Lung (tissue), 12 donors: ENCODE measurements around the gene RAB6A. TPM values are rescaled to one million over a fixed set of nuclear protein-coding genes. Genes with fewer than 3 reads are reported as not detected.
A peak's percentile ranks its signal among the peaks of the same experiment; 100 is the strongest.

Experiments
- ATAC-seq: fragments of 200-7000 bp; cut with Tn5 transposase; one replicate; pipeline ENCODE4 v1.9.1; 2020; ENCODE audit warnings: moderate number of reproducible peaks; ENCODE audit not compliant: insufficient read depth, low FRiP score
- DNase-seq, 3 donors: peaks; one replicate each; pipeline ENCODE4 v3.0.0-alpha.2; 2013 to 2017
- H3K27ac ChIP-seq, 2 donors: one replicate each; pipeline ENCODE4 v1.5.1; 2013; ENCODE audit warnings: mild to moderate bottlenecking in 2 of 2, moderate library complexity in 2 of 2, control low read depth in 1 of 2, inconsistent platforms in 1 of 2, low read depth in 1 of 2, low read length in 1 of 2
- H3K27me3 ChIP-seq, 3 donors: one replicate each; pipeline ENCODE4 v1.5.1; 2013; ENCODE audit warnings: low read length in 2 of 3; ENCODE audit not compliant: control insufficient read depth in 3 of 3, insufficient read depth in 3 of 3
- H3K36me3 ChIP-seq, 4 donors: one replicate each; pipeline ENCODE4 v1.5.1; 2013; ENCODE audit warnings: low read length in 4 of 4, mild to moderate bottlenecking in 1 of 4, moderate library complexity in 1 of 4; ENCODE audit not compliant: control insufficient read depth in 4 of 4, insufficient read depth in 4 of 4
- H3K4me1 ChIP-seq, 5 donors: one replicate each; pipeline ENCODE4 v1.5.1; 2013; ENCODE audit warnings: low read length in 5 of 5, mild to moderate bottlenecking in 2 of 5, moderate library complexity in 1 of 5; ENCODE audit not compliant: control insufficient read depth in 5 of 5, insufficient read depth in 5 of 5
- H3K4me3 ChIP-seq: one replicate; pipeline ENCODE4 v1.5.1; 2013; ENCODE audit warnings: mild to moderate bottlenecking, control low read depth, moderate library complexity
- H3K9ac ChIP-seq, 2 donors: one replicate each; pipeline ENCODE4 v1.5.1; 2013; ENCODE audit warnings: low read length in 2 of 2, control low read depth in 1 of 2; ENCODE audit not compliant: insufficient read depth in 1 of 2
- H3K9me3 ChIP-seq, 4 donors: one replicate each; pipeline ENCODE4 v1.5.1; 2013; ENCODE audit warnings: low read length in 3 of 4, mild to moderate bottlenecking in 1 of 4, moderate library complexity in 1 of 4; ENCODE audit not compliant: control insufficient read depth in 4 of 4, insufficient read depth in 3 of 4
- CTCF ChIP-seq: IDR thresholded peaks from 2 replicates; pipeline ENCODE4 v1.5.1; 2012; ENCODE audit warnings: mild to moderate bottlenecking; ENCODE audit errors: control extremely low read depth, extremely low read depth
- WGBS, 2 donors: extraction: QIAGEN DNeasy Blood & Tissue Kit; methylation state at CpG; one replicate each; pipeline ENCODE4 v1.1.7; 2013; 5-methylcytosine and 5-hydroxymethylcytosine counted together
- polyA plus RNA-seq, 2 donors: library from polyadenylated mRNA; stranded (reverse); fragments of 200-250 nt; gene quantifications; one replicate each; pipeline ENCODE4 v1.2.1, GENCODE V29; 2013
- total RNA-seq, 2 donors: library from RNA; depleted of rRNA in 1 of 2; stranded (reverse); fragments of >200 nt in 1 of 2; gene quantifications; one replicate each; pipeline ENCODE4 v1.2.1, GENCODE V29; 2014 to 2021
- donor health status: control.
- donor health status: control.
- donor health status: Bipolar disorder and iron deficiency.
- donor health status: healthy.
- donor health status: DM: yes; HTN: yes; CAD: no.

RAB6A gene
- total and polyA plus RNA-seq, 4 donors: 45.8 to 159 (median 81.8) TPM

GRCh38 chr11:73647459-73648100 lies 113.3 kb downstream of the RAB6A start:
- H3K9ac ChIP-seq: no peak overlapping the region

GRCh38 chr11:73645972-73646631 lies 114.8 kb downstream of the RAB6A start, which contains the start of gene PLEKHB1:
PLEKHB1 (plus strand) TSS chr11:73646581; CDS start chr11:73646609, 28 bp downstream.
- DNase-seq (no peak), ATAC-seq (no peak)
- H3K9ac ChIP-seq: no peak within 1 kb of the TSS
- H3K27ac ChIP-seq: no peak within 1 kb of the TSS
- H3K36me3 ChIP-seq: no peaks in the 10 kb centered on the region
- H3K4me1 ChIP-seq: peaks cover 0 to 17% (median 0%) of the 10 kb centered on the region in 5 donors
- peaks cover 0 to 18% (median 7%) of the 10 kb centered on the region in 3 donors for H3K27me3 ChIP-seq
- no peak for TF ChIP-seq CTCF
- WGBS, 2 donors: 57 to 70% methylated on average over 24 to 26 of the region's 26 CpGs
- no peak within 1 kb of the TSS for H3K4me3 ChIP-seq
- H3K9me3 ChIP-seq: no peaks in the 10 kb centered on the region

More at GRCh38 chr11:73647459-73648100, 113.3 kb downstream of the RAB6A start:
- WGBS, 2 donors: 14 to 16% methylated on average over 23 of the region's 23 CpGs
- Histone ChIP-seq H3K4me1 (peaks cover 0 to 17% (median 2%) of the 10 kb centered on the region in 5 donors), H3K27me3 (peaks cover 0 to 18% (median 7%) of the 10 kb centered on the region in 3 donors), H3K27ac (peak overlapping the region in 1 of 2 donors; percentile 8), H3K9me3 (no peaks in the 10 kb centered on the region), H3K4me3 (no peak overlapping the region), H3K36me3 (no peaks in the 10 kb centered on the region)
- peak; percentile 69 to 85 (median 82) for DNase-seq
- TF ChIP-seq CTCF: no peak
- ATAC-seq: peak; percentile 93

DNA sequence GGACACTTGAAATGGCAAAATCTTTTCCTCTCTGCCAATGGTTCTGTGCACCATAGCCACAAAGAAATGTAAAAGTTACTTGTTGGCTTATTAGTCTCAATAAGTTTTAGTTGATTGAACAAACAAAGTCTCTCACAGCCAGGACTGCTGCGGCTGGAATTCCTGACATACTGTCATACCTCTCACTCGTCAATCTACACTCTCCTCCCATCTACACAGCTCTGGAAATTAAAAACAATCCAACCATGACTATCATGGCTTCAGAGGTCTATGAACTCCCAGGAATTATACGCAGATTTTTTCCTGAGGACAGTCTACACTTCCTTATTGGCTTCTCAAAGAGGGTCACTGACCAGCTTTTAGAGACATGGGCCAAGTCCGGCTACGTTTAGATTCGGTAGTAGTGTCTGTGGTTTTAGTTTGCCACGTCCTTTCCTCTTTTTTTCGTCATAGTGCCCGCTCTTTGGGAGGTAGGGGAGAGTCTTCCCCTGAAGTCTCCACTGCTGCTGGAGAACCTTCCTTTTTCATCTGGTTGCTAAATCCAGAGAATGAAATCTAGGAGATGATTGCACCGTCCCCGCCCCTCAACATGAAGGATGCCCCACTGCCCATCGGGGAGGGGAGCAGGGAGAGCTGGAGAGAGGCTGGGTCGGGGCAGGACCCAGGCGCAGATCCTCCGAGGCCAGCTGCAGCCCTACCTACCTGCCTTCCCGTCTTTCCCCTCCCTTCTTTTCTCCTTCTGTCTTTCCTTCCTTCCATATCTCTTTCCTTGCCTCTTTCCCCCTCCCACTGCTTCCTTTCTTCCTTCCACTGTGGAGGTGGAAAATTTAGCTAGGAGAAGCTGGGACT lies 115.5 kb downstream of the RAB6A start:
- Histone ChIP-seq H3K9ac (no peak overlapping the region), H3K36me3 (no peaks in the 10 kb centered on the region), H3K4me3 (no peak overlapping the region), H3K9me3 (no peaks in the 10 kb centered on the region), H3K27me3 (peaks cover 0 to 18% (median 7%) of the 10 kb centered on the region in 3 donors), H3K4me1 (peaks cover 0 to 17% (median 0%) of the 10 kb centered on the region in 5 donors), H3K27ac (no peak overlapping the region)
- ATAC-seq (no peak), DNase-seq (no peak)
- WGBS, 2 donors: 35 to 51% methylated on average over 16 of the region's 16 CpGs
- TF ChIP-seq CTCF: no peak
